DOHH2 (cell line): ENCODE measurements around the gene KDM4C.

Experiments used
- EZH2phosphoT487 ChIP-seq: fragments of 200-600 bp; sonication (generic); IDR thresholded peaks from 2 replicates; pipeline ENCODE4 v1.6.1; 2017; ENCODE audit warnings: borderline replicate concordance, mild to moderate bottlenecking, antibody characterized with exemption, low read length, moderate library complexity, mixed read lengths
- TF ChIP-seq, protein P1 (sequence below): fragments of 200-600 bp; sonication (generic); IDR thresholded peaks from one replicate; pipeline ENCODE4 v1.5.1; 2014; ENCODE audit warnings: antibody characterized with exemption, mild to moderate bottlenecking, low read depth, low read length; ENCODE audit not compliant: poor library complexity, severe bottlenecking

DNA sequence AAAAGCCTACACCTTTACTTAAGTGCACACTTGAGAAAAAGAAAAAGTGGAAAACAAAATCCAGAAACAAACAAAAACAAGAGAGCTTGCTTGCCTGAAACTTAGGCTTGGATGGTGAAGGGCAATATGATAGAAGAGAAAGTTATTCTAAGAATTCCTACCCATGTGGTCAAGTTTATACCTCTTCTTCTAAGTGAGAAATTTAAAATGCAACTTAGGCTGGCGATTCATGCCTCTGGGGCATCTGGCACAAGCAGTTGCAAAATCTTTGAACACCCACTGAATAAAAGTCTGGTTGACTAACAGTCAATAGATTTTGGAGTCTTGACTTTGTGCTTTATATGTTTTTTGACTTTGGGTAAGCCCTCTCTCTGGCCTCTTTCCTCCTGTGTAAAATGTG lies 239.6 kb downstream of the KDM4C start:
- TF ChIP-seq, protein P1, sequence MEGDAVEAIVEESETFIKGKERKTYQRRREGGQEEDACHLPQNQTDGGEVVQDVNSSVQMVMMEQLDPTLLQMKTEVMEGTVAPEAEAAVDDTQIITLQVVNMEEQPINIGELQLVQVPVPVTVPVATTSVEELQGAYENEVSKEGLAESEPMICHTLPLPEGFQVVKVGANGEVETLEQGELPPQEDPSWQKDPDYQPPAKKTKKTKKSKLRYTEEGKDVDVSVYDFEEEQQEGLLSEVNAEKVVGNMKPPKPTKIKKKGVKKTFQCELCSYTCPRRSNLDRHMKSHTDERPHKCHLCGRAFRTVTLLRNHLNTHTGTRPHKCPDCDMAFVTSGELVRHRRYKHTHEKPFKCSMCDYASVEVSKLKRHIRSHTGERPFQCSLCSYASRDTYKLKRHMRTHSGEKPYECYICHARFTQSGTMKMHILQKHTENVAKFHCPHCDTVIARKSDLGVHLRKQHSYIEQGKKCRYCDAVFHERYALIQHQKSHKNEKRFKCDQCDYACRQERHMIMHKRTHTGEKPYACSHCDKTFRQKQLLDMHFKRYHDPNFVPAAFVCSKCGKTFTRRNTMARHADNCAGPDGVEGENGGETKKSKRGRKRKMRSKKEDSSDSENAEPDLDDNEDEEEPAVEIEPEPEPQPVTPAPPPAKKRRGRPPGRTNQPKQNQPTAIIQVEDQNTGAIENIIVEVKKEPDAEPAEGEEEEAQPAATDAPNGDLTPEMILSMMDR = no peak
- no peak for TF ChIP-seq EZH2phosphoT487
